GM18868 (cell line): ENCODE results near the gene SLC43A1.
A peak's percentile ranks its signal among the peaks of the same experiment; 100 is the strongest.
"Not testable (repeated sequence)": the region's sequence is repeated elsewhere in the genome, so short reads cannot be mapped to it uniquely, and the experiment has no call there.

Source experiments
- ATAC-seq: cut with Tn5 transposase; IDR thresholded peaks from one replicate; pipeline ENCODE4 v1.9.1; 2021; ENCODE audit warnings: mild to moderate bottlenecking, moderate library complexity; ENCODE audit not compliant: unreplicated experiment

The SLC43A1 gene

GRCh38 chr11:57515332-57516060, at the start of gene SLC43A1:
SLC43A1 (minus strand) TSS chr11:57515702; CDS start chr11:57514111, 1,591 bp downstream.
- peak; percentile 57 for ATAC-seq

- ATAC-seq: no peak
Measured at GRCh38 chr11:57562596-57562995, 47.1 kb upstream of the SLC43A1 start.

- ATAC-seq: no peak
Measured at GRCh38 chr11:57560146-57560545, 44.6 kb upstream of the SLC43A1 start.

- ATAC-seq: no peak
Measured at GRCh38 chr11:57556041-57556440, 40.5 kb upstream of the SLC43A1 start.

GRCh38 chr11:57555393-57555792, 39.9 kb upstream of the SLC43A1 start:
- ATAC-seq: no peak

GRCh38 chr11:57552479-57552878, 37.0 kb upstream of the SLC43A1 start:
- ATAC-seq: no peak

- ATAC-seq: no peak
Measured at GRCh38 chr11:57551941-57552340, 36.4 kb upstream of the SLC43A1 start.

GRCh38 chr11:57549983-57550382, 34.5 kb upstream of the SLC43A1 start:
- no peak for ATAC-seq

GRCh38 chr11:57547854-57548377, 32.4 kb upstream of the SLC43A1 start:
- ATAC-seq: peak; percentile 87

GRCh38 chr11:57546869-57547475, 31.5 kb upstream of the SLC43A1 start:
- ATAC-seq: no peak

GRCh38 chr11:57546451-57546850, 30.9 kb upstream of the SLC43A1 start:
- ATAC-seq: no peak

- no peak for ATAC-seq
Measured at GRCh38 chr11:57545883-57546282, 30.4 kb upstream of the SLC43A1 start.

GRCh38 chr11:57544566-57544965, 29.1 kb upstream of the SLC43A1 start:
- ATAC-seq: no peak

GRCh38 chr11:57543593-57543992, 28.1 kb upstream of the SLC43A1 start:
- no peak for ATAC-seq

- ATAC-seq: no peak
Measured at GRCh38 chr11:57542582-57542981, 27.1 kb upstream of the SLC43A1 start.

- no peak for ATAC-seq
Measured at GRCh38 chr11:57541169-57541568, 25.7 kb upstream of the SLC43A1 start.

GRCh38 chr11:57539342-57539741, 23.8 kb upstream of the SLC43A1 start:
- ATAC-seq: no peak

- ATAC-seq: no peak
Measured at GRCh38 chr11:57536947-57537619, 21.6 kb upstream of the SLC43A1 start, which contains the start of gene SMTNL1. SMTNL1 (plus strand) TSS chr11:57537595; CDS start chr11:57542643, 5,048 bp downstream.

- not testable (repeated sequence) for ATAC-seq
Measured at GRCh38 chr11:57534449-57534848, 18.9 kb upstream of the SLC43A1 start.

GRCh38 chr11:57530596-57531507, 15.3 kb upstream of the SLC43A1 start, which contains the start of gene TIMM10:
TIMM10 (minus strand) TSS chr11:57530754; CDS start chr11:57530189, 565 bp downstream.
- ATAC-seq: peak; percentile 96
